COLO668 (cell line): ENCODE data around the gene IVD.
A peak's percentile ranks its signal among the peaks of the same experiment; 100 is the strongest.

Source experiments
- DNase-seq: peaks from one replicate; lab custom pipeline; 2025; ENCODE audit not compliant: unreplicated experiment; lab: John Stamatoyannopoulos, UW

IVD gene

DNA sequence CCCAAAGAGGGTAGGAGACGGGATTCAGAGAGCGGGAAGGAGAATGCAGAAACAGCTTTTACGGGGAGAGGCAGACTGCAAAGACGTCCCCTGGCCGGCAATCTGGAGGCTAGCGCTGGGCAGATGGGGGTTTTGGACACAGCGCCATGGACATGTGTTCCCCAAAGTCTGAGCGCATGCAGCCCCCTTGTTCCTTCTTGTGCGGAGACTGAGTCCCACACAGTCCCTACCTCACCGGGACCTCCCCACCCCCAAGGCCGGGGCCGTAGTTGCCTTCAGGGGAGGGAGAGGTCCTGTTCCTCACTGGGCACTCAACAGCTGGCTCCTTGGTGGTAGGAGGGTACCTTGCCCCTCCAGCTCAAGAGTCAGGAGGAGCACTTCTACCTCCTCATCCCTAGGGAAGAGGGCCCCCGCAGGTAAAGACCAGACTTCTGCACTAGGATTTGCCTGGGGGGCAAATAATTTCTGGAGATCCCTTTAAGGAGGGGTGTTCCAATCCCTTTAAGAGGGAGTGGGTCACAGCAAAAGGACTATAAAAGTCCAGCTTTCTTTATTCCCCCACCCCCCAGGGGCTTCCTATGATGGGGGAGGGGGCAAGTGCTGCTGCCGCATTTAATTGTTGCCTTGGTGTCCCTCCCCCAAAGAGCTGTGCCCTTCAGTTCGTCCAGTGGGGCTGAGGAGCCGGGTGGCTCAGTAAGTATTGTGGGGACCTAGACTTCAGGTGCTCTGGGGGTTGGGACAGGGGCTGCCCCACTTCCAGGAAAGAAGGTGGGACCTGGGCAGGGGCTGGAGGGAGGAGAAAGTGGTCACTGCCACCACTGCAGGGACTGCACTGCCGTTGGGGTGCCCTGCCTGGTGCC is 31.5 kb downstream of the IVD start:
- DNase-seq, result no peak

DNA sequence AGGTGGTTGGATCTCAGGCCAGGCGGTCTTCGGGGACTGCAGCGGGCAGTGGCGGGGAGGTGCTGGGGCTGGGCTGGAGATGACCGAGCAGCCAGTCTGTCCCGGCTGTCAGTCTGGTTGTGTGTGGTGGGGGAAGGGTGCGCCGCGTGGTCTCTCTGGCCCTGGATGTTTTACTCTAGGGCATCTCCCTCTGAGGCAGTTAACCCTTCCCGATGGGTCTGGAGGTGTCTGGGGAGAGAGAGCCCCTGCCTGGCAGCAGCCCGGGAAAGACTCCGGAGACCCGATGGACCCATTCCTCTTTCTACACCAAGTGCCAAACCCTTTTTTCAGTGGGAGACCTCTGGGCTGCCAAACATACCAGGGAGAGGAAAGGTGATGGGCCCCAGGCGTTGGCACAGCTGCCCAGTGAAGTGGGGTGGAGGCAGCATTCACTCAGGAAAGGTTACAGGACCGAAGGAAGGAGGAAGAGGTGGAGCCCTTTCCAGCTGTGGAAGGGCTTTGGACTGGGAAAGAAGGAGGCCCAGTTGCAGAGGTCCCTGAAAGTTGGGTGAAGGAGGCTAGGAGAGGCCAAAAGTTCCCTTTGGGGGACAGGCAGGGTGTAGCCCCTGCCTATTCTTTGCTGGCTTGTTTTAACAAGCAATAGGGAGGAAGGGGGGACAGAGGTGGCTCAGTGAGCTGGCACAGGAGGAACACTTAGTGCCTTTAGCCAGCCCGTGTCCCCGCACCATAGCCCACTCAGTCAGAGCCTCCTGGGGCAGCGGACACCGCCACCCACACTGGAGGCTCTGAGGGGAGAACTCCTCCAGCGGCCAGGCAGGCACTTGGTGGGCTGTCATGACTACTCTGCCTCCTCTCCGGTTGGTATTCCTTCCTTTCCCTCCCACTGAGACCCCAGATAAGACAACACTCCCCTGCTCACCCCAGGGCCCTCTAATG is 32.4 kb downstream of the IVD start:
- DNase-seq, result peak; percentile 36

DNA sequence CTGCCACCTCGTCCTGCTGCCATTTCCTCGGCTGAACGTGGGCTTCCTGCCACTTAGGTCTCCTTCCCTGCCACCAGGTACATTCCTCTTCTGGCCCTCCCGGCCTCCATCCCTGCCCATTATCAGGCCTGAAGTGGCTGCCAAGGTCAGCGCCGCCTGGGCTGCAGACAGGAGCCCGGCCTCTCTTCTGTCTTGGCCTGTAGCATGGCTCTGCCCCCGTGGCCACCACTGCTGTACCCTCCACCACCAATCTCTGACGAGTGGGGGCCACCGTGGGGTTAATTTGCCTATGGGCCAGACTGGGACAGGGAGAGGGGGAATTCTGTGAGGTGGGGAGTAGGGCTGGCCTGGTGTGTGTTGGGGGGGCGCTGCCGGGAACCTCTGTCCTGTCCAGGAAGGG is 33.1 kb downstream of the IVD start:
- DNase-seq, result no peak

DNA sequence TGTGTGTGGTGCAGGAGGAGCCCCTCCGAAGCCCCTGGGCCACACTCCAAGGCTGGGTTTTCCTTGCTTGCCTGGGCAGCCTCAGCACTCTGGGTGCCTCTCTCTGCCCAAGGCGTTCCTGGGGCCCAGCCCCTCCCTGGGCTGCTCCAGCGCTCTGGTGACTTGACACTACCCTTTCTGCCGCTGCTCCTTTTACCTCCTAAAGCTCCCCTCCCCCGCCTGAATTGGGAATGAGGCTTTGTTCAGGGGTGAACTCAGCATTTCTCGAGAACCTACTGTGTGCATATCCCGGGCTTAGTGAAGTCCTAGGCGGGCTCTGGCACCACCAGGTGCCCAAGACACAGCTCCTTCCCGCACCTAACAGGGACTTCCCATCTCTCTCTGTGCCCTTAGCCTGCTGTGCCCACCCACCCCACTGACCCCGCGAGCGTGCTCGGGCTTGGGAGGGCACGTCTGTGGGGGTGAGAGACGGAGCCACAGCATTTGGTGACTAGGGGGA is 33.9 kb downstream of the IVD start:
- DNase-seq, result peak; percentile 29

DNA sequence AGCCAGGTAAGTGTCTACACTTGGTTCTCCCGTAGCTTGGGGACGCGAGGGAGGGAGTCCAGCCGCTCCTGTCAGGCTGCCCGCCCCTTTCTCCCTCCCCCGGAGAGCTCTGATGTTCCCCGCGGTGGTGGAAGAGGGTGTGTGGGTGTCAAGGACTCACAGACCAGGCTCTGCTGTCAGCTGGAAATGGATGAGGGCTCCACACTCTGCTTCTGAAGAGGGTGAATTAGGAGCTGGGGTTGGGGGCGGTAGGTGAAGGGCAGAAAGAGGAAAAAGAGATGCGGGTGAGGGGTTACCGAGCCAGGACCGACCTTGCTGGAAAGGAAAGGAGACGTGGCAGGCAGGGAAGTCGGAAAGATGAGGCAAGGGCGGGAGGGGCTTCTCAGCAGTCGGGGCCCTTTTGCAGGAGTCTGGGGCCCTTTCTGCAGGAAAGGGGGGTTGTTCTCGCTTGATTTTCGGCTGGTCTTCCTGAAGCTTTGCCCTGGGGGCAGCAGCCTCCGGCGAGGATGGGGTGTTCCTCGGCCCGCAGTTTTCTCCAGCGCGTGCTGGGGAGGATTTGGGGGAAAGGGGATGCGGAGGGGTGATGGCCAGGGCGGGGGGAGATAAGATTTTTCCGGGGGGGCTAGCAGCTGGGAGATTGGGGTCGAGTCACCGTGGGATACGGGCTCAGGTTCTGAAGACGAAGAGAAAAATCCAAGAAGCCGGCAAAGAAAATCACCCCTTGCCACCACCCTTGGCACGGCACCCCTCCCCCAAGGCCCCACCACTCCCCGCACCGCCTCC is 34.6 kb downstream of the IVD start:
- DNase-seq, result peak; percentile 53

DNA sequence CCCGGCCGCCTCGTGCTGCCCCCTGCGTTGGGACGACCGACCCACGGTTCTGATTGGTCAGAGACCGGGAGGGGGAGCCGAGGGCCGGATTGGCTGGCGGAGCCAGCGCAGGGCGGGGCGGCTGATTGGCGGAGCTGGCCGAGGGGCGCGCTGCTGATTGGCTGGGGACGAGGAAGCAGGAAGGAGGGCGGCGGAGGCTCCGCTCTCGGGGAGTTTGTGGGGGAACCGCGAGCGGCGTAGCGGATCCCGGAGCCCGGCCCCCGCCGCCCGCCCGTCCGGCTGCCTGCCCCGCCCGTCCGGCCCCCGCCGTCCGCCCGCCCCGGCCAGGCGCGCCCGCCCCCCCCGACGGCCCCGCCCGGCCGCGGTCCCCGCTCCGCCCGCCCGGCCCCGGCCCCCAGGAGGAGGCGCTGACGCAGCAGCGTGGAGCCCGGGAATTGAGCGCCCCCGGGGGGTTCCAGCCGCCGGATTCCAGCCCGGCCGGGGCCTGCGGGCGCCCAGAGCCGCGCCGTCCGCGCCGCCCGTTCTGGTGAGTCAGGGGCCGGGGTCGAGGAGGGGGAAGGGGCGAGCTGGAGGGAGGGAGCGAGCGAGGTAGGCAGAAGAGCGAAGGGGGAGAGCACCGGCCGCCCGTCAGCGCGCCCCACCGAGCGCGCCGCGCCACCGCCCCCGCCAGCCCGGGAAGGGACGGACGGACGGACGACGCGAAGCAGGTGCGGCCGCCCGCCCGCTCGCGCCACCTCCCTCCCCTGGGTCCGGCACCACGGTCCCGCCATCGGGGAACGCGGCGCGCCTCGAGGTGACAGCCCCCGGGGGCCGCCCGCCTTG is 35.4 kb downstream of the IVD start, which contains the start of gene BAHD1:
Gene BAHD1 (plus strand): TSS at position 211 of the 822 bp plus-strand sequence. CDS start 17,512 bp downstream, outside the sequence.
- DNase-seq, result peak; percentile 95

DNA sequence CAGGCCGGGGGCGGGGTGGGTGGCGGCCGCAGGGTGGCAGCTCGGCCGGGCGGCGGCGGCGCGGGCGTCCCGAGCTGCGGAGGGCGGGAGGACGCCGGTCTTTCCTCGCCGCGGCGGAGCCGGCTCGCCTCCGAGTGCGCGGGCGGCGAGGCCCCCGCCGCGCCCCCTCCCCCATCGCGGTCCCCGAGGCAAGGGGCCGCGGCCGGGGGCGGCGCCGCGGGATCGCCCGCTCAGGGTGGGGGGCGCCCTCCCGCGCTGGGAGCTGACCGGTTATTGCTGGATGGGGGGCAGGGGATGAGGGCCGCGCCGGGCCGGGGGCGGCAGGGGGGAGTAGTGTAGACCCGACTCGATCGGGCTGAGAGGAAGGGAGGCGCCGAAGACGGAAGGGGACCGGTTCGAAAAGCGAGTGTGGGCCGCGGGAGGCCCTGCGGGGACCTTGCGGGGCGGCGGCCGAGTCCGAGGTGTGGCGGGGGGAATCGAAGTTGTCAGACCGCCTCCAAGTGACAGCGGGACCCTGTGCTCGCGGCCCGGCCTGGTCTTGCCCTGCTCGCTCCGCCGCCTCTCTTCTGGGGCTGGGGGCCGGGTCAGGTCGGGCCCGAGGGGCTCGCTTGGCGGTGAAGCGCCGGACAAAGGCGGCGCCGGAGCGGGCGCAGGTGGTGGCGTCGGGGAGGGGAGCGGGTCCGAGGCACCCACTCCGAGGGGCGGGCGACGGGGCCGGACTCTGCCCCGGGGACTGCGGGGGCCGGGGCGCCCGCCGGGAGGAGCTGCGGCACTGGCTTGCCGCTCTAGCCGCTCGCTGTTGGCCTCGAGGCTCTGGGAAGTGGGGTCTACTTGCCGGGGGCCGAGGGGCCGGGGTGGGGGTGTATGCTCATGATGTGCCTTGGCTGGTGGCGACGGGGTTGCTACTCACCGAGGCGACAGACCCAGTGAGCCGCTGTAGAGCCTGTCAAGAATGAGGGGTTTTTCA is 36.3 kb downstream of the IVD start:
- DNase-seq, result peak; percentile 60

DNA sequence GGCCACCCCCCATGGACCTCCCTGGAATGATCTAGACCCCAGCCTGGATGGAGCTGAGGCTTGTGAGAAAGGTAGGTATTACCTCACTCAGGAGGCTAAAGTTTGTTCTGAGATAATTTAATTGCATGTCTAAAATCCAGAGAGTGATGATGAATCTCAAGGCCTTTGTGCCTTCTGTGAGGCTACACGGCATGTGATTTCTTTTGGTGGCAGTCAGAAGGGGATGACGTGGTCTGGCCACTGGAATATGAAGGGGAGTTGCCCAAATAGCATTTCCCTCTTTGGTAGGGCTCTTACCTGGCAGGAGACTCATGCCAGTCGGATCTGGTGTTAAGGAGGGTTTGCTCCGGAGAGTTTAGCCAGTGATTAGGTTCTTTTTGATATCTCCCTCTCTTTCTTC is 37.7 kb downstream of the IVD start:
- DNase-seq, result no peak

DNA sequence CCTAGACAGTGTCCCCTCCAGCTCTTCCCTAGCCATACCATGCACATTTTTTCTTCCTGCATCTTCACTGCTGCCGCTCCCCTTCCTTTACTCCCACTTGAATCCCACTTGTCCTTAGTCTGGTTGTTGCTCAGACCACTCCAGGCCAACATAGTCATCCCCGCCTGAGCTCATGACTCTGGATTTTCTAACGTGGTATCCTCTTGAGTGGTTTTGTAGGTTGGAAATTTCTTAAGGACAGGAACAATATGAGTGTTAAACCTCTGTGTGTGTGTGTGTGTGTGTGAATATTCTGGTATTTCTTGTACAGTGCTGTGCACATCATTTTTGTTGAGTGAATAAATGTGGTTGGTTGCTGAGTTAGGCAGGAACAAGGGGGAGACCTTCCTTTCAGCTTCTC is 38.3 kb downstream of the IVD start:
- no peak for DNase-seq

DNA sequence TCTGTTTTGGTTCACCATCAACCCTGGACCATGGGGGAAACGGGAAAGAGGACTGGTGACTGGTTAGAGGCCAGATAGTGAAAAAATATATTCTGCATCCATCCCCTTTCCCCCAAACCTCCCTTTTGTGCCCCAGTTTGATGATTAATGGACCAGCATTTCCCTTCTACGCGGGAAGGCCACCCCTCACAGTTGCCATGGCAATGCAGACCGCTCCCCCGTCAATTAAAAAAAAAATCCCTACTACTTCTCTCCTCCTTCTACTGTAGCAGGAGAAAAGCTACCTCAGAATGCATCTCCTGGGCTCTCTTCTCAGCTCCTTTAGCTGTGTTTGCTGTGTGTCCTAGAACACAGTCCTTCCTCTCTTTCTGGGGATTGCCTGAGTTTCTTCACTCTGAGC is 39.1 kb downstream of the IVD start:
- no peak for DNase-seq

DNA sequence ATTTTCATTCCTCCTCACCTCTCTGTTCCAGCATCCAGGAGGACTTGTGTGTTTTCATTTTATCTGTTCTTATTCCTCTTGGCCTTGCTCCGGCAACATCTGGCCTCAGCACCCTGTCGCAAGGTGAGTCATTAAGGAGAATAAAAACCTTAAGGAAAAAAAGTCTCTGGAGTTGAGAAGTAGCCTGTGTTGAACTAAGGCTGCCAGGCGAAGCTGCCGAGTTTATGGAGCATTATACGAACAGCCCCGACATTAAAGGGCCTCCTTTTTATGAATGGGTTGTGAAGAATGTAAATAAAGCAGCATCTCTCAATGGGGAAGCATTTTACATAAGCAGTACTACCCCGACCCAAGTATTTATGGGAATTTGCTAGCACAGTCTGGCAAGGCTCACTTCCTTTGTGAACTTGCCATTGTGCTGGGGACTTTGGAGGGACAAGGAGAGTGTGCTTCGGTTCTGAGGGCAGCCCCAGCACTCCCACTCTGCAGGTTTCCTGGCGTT is 39.9 kb downstream of the IVD start:
- no peak for DNase-seq

DNA sequence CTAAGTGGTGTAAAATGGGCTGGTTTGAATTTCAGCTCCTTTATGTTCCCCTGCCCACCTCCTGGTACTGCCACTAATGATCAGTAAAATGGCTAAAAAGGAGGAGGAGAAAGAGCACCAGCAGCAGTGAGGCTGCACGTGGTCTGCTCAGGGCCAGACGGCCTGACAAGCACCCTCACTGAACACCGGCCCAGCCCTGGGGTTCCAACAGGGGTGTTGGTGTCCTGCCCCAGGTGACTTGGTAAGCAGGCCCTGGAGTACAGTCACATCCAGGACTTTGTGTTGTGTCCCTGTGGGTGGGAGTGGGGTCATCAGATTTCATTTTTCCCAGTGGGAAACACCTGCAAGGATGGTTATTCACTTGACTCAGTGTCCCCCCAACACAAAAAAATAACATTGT is 40.5 kb downstream of the IVD start:
- DNase-seq, result no peak

DNA sequence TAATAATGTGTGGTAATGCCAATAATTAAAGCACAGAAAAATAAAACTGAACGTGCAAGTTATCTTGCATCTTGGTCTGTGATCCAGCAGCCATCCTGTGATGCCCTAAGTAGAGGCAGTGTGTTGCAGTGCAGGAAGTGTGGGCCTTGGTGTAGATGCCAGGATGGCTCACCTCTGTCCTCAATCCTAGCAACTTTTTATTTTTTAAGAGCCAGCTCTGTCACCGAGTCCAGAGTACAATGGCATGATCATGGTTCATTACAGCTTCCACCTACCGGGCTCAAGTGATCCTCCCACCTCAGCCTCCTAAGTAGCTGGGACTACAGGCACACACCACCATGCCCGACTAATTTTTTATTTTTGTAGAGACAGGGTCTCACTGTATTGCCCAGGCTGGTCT is 42.8 kb downstream of the IVD start:
- DNase-seq, result no peak

DNA sequence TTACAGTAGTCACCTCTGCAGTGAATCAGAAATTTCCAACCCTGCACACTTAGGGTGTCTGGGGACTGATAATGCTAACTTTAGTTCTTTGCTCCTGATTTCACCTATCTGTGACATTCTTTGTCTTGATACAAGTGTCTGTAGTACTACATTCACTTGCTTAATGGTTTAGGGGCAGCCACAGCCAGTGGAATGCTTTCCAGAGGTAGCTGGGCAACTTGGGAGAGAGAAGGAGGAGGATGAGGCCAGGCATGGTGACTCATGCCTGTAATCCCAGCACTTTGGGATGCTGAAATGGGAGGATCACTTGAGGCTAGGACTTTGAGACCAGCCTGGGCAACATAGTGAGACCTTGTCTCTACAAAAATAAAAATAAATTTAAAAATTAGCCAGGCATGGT is 43.7 kb downstream of the IVD start:
- DNase-seq, result no peak

DNA sequence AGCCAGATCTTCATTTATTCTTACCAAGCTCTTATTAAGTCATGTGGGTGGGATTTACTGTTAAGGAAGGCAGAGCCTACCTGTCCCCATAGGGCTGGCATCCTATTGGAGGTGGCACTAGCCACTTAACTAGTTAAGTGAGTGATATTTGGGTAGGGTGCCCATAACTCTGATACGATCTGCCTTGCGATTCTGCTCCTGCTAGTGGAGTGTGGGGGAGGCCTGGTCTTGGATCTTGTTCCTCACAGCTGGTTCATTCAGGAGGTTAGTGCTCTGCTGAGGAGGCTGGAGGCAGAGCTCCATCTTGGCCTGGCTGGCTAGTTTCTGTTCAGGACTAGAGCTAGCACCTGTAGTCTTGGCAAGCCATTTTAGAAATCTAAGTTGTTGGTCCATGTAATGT is 44.5 kb downstream of the IVD start:
- DNase-seq, result no peak

DNA sequence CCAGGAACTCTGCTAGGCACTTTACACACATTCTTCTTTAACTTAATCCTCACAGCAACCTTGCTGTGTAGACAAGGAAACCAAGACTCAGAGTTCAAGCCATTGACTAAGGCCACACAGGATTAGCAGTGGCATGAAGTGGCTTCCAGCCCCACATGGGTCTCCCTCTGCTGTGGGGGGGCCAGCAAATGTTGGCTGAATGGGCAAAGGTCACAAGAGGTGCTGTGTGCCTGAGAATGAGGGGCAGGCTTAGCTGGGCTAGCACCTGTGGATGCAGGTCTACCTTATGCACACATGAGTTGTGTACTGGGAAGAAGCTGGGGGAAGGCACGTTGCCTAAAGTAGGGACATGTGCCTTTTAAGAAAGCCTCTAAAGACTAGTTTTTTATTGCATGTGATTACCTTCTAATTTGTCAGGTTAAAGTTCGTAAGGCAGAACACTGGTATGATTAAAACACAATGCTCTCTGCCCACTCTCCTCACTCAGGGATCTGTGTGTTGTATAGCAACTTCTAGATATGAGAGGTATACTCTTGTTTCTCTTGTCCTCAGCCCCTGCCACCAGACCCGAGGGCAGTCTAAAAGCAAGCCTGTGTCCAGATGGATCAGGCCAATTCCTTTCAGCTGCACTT is 46.0 kb downstream of the IVD start:
- DNase-seq, result no peak

DNA sequence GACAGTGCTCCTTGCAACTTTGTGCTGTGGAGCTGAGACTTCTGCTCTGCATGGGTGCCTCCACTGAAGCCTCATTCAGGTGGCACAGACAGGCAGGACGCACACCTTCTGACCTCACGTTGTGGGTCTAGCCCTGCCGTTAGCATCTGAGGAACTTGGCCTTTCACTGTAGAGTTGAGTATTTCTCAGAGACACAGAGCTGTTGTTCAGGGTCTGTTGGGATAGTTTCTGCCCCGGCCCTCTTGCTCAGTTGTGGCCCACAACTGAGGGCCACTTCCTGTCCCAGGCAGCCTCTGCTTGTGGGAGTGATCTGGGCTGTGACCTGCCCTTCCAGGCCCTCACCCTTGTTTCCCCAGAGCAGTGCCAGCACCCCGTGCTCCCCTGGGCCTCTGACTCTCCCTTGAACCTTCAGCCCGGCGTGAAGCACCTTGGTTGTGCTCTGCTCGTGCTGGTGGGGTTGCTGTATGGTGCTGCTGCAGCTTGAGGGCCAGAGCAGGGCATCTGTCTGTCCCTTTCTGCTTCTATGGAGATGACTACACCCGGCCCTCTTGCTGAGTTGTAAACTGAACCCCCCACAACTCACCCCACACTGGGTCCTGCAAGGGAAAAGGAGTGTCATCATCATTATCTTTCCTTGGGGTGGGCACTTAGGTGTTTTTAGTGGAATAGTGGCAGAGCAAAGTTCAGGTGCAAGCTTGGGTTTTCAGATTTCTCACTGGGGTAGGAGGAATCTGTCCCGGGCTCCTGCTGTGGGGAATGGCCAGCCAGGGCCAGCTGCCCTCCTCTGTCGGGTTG is 46.9 kb downstream of the IVD start:
- no peak for DNase-seq
